Brain pericyte (primary cell): ENCODE measurements around the gene DCT.
"Not testable (repeated sequence)": the region's sequence is repeated elsewhere in the genome, so short reads cannot be mapped to it uniquely, and the experiment has no call there.

ENCODE experiments used
- DNase-seq: peaks from one replicate; pipeline ENCODE4 v3.0.0-alpha.2; 2012; ENCODE audit warnings: low read depth, low spot score

DCT gene

DNA sequence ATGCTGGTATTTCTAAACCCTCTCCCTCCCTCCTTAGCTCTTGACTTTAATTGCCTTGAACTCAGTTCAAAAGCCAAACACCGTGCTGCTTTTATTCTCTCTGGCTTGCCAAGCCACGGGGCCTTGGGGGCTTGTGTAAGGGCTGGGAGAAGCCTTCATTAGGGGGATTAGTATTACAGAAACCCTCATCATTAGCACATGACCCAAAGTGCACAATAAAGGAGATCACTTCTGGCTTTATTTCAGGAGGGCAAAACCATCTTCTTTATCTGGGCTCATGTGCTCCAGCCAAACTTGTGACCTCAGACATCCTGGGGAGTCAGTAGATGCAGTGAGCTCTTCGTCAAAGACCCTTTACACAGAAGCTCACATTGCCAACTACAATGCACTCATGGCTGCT lies at the start of gene DCT:
Gene DCT, minus strand, starts transcription at position 67 of the 400 bp plus-strand sequence. CDS start 427 bp downstream, outside the sequence.
- DNase-seq: no peak

DNA sequence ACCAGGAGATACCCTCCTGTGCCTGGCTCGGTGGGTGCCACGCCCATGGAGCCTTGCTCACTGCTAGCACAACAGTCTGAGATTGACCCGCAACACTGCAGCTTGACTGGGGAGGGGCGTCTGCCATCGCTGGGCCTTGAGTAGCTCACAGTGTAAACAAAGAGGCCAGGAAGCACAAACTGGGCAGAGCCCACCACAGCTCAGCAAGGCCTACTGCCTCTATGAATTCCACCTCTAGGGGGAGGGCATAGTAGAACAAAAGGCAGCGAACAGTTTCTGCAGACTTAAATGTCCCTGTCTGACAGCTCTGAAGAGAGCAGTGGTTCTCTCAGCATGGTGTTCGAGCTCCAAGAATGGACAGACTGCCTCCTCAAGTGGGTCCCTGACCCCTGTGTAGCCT lies 47.5 kb upstream of the DCT start:
- DNase-seq: not testable (repeated sequence)

DNA sequence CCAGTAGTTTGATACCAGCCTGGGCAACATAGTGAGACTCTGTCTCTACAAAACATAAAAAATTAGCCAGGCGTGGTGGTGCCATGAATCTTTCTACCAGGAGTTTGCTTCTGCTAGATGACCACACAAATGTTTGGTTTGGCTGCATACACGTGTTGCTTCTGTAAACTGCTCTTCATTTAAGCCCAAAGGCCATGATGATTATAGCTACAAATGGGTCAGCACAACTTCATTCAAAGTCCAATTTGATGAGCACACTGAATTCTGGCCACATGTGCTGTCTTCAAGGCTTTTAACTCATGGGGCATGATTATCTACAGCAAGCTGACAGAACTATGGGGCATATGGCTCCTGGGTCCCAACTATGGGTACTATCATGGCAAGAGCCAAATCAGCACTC lies 46.3 kb upstream of the DCT start:
- no peak for DNase-seq

DNA sequence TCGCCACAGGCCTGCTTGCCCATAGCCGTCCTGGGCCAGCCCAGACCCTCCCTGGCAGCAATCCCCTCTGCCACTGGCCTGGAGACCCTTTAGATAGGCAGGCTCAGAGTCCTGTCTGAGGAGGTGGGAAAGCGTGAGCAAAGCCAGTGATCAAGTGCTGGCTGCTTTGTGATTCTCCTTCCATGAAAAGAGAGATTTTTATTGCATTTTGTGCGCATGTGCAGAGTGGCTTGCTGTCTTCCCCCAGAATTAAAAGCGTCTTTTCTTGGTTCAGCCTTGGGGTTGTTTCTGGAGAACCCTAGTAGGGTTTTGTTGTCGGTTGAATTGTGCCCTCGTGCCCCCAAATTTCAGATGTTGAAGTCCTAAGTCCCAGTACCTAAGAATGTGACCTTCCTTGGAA lies 44.9 kb upstream of the DCT start:
- DNase-seq: no peak

DNA sequence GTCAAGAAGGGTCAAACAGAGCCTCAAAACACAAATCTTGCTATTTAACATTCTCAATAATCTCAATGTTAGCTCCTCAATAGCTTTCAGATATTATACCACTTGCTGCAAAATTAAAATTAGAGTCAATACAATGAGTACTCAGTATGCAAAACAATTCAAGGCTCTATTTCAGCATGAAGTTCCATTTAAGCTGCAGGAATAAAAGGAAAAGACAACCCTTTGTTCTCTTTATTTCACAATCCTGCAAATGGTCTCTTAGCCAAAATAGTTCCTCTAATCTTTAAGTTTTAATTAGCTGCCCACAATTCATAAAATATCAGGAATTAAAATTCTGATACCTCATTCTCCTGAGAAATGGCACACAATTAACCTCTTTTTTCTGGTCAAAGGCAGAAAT lies 40.5 kb upstream of the DCT start:
- DNase-seq: no peak

DNA sequence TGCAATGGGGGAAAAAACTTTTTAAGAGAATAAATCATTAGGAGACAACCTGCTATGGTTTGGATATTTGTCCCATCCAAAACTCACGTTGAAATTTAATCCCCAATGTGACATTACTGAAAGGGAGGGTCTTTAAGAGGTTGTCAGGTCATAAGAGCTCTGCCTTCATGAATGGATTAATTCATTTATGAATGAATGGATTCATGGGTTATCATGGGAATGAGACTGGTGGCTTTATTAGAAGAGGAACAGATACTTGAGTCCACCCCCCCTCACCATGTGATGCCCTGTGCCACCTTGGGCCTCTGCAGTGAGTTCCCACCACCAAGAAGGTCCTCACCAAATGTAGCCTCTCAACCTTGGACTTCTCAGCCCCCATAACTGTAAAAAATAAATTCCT lies 37.0 kb upstream of the DCT start:
- DNase-seq: no peak

DNA sequence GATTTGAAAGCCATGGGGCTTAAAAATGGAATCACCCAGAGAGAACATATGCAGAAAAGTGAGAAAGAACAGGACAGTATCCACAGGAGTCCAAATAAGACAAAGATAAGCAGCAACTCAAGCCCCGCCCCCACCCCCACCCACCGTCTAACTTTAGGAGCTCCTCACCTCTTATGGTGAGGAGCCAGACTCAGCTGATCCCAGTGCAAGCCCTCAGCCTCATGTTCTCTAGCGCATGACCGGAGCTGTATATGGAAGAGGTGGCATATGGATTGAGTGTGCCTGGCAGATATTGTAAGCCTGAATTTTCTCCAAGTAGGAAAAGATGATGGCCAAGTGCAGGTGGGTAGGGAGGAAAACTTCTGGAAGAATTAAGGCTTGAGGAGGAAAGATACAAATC lies 36.4 kb upstream of the DCT start:
- no peak for DNase-seq

DNA sequence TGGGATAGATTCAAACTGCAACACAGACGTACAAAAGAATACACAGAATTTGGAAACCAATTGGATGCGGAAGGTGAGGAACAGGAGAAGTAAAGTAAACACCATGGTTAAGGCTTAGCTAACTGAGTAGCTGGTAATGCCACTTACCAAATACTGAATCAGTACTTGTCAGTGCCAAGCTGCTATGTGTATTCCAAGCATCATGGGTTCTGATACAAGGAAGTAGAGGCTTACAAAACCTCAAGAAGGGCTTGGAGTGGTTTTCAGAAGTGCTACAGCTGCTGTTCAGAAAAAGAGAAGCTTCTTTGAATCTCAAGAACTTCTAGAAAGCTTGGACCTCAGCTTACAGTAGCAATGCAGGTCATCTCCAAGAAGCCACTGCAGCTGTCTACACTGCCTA lies 35.9 kb upstream of the DCT start:
- no peak for DNase-seq

DNA sequence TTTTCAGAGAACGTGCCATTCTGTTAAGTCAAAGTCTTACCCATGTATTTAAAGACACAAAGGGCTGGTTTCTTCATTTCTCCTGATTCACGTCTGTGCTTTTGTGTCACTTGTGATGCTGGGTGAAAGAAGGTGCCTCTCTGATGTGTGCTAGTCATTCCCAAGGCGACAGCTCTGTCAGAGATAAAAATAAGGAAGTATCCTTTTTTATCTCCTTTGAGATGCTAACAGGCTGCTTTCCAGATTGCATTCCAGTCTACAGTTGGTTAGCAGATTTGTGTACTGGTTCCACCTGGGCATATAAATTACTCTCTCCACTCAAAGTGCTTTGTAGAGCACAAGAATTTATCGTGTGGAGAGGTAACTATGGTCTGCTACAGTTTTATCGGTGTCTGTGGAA lies 33.5 kb upstream of the DCT start:
- no peak for DNase-seq

DNA sequence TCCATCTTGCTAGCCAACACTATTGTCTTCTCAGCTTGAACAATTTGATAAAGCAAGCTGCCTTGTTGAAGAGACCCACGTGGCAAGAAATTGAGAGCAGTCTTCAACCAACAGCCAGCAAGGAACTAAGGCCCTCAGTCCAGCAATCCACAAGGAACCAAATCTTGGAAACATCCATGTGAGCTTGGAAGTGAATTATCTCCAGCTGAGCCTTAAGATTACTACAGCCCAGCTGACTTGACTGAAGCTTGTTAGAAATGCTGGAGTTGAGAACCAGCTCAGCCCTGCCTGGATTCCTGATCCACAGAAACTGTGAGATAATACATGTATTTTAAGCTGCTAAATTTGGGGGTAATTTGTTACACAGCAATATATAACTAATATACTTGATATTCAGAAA lies 26.2 kb upstream of the DCT start:
- DNase-seq: no peak

DNA sequence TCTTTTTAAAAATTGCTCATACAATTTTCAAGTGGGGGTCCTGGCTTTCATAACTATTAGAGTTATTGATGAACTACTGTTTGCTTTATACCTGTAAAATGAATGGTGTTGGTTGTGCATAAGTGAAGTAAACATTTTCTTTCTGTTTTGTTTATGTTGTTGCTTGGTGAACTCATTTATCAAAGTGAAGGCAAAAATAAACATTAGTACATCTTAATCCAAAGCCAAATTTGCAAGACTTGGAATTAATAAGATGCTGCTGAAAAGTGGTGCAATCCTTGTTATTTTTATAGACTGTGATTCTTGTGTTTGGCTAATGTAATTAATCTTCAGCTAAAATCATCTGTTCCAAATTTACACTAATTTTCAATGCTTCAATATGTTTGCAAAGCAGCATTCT lies 24.4 kb upstream of the DCT start:
- no peak for DNase-seq

DNA sequence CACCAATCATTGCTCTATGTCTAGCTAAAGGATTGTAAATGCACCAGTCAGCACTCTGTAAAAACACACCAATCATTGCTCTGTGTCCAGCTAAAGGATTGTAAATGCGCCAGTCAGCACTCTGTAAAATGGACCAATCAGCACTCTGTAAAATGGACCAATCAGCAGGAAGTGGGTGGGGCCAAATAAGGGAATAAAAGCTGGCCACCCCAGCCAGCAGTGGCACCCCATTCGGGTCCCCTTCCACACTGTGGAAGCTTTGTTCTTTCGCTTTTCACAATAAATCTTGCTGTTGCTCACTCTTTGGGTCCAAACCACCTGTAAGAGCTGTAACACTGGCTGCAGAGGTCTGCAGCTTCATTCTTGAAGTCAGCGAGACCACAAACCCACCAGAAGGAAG lies 19.3 kb upstream of the DCT start:
- not testable (repeated sequence) for DNase-seq

DNA sequence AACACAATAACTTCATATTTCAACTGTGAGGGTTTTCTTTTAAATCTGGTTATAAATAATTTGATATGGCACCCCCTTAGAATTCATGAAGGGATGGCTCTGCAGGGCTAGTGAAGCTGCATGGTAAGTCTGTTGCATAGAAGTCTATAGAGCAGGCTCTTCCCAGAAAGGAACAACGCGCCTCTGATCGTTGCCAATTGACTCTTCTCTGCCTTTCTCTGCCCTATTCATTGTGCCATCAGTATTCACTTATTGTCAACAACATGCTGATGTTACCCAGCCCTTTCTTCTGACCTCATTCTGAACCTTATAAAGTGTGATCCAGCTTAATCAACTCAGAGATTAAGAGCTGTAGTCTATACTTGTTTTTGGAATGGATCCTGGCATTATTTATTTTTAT lies 16.3 kb upstream of the DCT start:
- DNase-seq: no peak

DNA sequence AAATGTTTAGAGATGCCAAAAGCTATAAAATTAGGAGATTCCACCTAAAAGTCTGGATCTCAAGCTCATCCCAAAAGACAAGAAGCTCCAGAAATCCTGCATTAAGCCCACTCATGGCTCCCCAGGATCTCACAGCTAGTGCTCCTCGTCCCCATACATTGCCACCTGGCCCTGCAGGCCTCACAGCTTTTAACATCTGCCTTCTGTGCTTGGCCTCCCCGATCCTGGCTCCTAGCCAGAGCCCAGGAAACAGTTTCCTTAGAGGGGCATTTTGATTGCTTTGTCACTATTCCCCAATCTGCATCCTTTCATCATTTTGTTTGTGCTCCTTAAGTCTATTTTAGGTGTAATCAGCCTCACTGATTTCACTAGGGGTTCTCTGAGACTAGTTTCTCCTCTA lies 14.5 kb upstream of the DCT start:
- DNase-seq: no peak

DNA sequence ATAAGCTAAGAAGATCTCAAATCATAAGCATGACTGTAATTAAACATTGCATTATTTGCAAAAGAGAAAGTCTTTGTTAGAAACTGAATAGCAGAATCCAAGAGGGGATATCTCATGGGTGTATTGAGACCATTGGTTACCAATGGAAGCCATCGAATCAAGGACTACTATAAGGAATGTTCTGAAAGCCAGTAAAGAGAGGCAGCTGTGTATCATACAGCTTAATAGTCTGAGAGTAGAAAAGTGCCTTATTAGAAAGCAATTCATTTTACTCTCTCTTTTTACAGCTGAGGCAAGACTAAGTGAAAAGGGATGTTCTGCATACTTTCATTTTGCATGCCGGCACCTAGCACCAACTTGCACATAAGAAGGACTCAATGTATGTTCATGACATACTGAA lies 7.6 kb upstream of the DCT start:
- DNase-seq: no peak

DNA sequence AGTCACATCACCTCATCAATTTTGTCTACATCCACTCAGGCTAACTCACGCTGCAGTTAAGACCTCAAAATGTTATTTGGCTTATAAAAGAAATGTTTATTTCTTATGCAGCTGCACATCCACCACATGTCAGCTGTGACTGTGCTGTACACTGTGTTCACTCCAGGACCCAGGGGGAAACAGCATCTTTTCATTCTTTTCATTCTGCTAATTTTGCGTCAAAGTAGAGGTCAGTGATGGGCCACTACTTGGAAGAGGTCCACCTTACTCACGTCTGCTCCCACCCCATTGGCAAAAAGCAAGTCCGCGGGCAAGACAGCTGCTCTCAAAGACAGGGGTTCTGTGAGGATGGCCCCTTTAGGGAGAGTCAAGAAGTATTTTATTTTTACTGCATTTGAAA lies 4.5 kb upstream of the DCT start:
- no peak for DNase-seq

DNA sequence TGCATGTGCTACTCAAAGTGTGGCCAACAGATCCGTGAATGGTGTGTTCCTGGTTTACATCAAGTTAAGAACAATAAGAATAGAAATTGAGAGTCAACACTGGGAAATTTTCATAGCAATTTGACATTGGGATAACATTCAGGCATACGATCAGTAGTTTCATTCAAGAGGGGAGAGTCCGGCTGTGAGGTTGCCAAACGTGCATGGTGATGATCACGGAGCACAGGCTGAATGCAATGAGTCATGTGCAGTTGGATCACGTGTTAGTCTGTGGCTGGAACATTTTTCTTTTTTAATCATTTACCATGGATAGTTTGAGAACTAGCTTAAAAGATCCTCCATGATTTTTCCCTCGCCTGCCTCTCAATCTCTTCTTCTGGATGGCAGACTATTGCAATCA lies 2.5 kb upstream of the DCT start:
- no peak for DNase-seq

DNA sequence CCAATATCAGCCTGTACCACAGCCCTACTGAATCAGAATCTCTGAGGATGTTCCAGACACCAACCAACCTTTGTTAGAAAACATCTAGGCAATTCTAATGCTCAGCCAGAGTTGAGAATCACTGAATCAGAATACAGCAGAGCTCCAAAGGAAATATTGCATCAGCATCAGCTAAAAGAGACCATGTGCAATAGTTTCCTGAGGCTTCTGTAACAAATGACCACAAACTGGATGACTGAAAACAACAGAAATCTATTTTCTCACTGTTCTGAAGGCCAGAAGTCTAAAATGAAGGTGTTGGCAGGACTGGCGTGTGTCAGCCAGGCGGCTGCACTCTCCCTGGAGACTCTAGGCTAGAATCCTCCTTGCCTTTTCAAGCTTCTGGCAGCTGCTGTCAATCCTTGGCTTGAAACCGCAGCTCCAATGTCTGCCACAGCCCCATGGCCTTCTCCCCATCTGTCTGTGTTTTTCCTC lies 1.2 kb upstream of the DCT start:
- DNase-seq: no peak

DNA sequence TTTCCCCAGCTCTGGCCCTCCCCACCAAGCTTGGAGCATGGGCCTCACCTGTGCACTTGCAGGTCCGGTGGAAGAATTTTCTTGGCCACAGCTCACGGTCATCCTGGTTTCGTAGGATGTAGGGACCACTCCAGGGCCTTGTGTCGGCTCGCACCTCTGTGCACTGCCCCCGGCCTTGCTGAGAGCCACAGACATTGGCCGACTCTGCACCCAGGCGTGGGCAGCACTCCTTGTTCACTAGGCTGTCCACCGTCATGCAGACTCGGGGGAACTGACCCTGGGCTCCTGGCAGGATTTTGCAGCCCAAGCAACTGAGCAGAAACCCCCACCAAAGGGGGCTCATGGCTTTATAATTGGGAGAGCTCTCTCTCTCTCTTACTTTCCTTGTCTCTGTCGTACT lies 569 bp downstream of the DCT start:
- no peak for DNase-seq

DNA sequence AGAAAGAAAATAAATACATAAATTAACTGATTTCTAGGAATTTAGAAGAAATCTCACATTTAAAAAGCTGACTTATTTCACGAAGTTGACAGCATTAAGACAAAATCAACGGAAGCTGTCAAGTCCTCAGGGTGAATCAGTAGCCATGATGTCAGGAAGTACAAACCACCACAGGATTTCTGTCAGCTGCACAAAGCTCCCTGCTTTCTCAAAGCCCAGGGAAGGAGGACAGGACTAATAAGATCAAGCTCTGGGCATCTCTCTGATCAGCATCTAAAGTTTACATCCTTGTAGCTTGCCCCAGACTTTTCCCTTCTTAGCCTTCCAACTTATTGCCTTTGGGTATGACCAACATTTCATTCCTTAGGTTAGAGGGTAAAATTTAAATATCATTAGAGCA lies 9.4 kb downstream of the DCT start:
- no peak for DNase-seq

DNA sequence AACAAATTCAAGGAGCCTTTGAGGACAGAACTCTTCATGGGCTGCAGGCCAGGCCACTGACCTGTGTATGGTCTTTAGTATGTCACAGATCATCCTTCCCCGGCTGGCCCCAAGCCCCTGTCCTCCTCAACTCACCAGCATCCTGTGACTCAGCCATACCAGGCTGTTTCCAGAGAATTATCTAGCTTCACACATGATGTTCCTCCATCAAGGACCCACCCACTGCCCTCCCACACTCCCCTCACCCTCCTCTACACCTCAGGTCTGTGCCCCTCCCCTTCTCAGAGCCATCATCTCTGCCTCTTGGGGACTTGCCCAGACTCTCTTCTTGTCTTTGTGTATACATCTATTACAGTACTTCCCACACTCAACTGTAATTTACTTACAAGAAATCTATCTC lies 14.7 kb downstream of the DCT start:
- no peak for DNase-seq

DNA sequence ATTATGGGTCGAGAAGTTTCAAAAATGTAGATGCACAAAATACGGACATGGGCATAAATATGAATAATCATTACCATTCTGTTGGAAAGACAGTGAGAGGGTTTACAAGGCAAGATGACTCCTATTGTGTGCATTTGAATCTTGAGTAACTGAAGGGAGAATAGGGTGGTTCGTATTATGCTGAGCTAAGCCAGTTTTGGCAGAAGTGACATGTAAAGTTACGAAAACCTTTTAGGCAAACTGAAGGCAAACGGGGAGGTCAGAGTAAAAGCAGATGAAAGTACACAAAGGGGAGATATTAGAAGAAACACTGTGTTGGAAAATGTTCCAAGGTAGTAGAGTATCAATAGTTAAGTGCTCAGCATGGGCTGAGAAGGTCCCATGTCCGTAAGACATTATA lies 16.8 kb downstream of the DCT start:
- no peak for DNase-seq

DNA sequence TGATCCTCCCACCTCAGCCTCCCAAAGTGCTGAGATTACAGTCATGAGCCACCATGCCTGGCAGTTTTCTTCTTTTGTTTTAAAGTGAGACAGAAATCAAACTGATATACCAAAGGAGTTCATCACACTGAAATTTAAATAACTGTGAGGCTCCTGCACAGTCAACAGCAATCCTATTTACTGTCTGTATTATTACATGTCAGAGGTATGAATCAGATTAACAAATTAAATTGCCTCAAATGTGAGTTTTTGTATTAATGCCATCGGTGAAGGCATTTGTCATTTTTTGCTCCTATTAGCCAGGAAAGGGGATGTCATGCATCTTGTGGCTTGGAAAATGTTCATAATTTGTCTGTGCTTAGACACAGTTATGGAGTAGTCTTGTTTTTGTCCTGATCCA lies 20.4 kb downstream of the DCT start:
- no peak for DNase-seq

DNA sequence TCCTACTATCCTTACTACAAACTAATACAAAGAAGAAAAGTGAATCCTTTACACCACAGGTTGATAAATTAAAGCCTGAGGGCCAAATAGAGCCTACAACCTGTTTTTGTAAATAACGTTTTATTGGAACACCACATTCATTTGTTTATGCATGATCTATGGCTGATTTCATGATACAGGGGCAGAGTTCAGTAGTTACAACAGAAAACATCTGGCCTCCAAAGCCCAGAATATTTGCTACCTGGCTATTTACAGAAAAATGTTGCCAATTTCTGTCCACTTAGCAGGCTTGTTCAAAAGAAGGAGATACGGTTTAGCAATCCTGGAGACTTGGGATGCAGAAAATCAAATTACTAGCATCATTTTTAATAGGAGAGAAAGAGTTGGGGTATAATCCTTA lies 24.1 kb downstream of the DCT start:
- DNase-seq: no peak

DNA sequence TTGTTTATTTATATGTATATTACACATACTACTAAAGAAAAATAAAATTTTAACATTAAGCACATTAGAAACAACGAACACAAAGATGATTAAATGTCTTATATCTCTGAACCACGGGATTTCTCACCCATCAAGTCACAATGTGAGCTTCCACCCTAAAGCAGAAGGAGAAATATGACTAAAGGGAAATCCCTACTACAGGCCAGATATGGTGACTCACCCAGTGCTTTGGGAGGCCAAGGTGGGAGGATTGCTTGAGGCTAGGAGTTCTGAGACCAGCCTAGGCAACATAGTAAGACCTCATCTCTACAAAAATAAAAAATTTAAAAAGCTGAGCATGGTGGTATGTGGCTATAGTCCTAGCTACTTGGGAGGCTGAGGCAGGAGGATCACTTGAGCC lies 24.6 kb downstream of the DCT start:
- no peak for DNase-seq
